Tracheal epithelial cell (primary cell): ENCODE data around the gene NELFE. TPM values are rescaled to one million over a fixed set of nuclear protein-coding genes. Genes with fewer than 3 reads are reported as not detected.

Experiments used
- total RNA-seq: library from RNA; depleted of rRNA; stranded (reverse); fragments of >200 nt; gene quantifications from 2 replicates; pipeline ENCODE4 v1.2.1, GENCODE V29; 2014

The NELFE gene, protein sequence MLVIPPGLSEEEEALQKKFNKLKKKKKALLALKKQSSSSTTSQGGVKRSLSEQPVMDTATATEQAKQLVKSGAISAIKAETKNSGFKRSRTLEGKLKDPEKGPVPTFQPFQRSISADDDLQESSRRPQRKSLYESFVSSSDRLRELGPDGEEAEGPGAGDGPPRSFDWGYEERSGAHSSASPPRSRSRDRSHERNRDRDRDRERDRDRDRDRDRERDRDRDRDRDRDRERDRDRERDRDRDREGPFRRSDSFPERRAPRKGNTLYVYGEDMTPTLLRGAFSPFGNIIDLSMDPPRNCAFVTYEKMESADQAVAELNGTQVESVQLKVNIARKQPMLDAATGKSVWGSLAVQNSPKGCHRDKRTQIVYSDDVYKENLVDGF
- 120 and 152 TPM in 2 replicates for total RNA-seq

DNA sequence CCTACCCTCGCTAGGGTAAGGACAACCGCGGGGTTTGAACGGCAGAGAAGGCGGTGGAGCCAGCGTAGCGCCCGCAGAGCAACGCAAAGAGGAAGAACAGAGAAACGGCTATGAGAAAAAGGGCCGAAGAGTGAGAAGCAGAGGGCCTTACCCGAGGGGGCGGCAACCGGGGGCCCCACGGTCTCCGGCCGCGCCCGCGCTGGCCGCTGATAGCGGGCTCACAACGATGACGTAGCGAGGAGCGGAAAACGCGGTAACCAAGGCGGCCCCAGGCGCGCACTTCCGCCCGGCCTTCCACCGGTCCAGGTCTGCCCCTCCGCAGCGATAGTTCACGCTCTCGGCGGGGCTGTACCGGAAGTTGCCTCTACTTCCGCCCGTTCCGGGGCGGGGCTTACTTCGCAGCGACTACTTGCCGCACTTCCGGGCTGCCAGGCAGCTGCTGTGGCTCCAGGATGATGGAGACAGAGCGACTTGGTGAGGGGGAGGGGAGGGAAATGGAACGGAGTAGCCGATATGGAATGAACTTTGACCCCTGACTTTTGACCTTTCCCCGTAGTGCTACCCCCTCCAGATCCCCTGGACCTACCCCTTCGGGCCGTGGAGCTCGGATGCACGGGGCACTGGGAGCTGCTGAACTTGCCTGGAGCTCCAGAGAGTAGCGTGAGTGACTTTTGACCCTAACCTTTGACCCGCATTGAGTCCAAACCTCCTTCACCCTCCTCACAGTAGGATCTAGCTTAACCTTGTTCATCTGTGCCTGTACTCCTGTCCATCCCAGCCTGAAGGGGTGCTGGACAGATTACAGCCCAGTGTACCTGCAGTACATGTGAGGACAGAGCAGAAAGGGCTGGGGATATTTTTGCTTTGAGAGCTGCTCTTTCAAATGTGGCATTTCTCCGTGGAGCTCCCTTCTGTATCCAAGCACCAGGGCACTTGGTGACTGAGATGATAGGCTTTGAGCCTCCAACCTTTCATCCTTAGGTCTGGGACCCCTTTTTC, at the start of gene NELFE, which contains the start of gene SKIC2:
TSS of gene NELFE (minus strand) at position 231 of the 999 bp plus-strand sequence. CDS start 525 bp downstream, outside the sequence.
TSS of gene SKIC2 (plus strand) at position 435 of the 999 bp plus-strand sequence. CDS start at position 453, 18 bp downstream.

DNA sequence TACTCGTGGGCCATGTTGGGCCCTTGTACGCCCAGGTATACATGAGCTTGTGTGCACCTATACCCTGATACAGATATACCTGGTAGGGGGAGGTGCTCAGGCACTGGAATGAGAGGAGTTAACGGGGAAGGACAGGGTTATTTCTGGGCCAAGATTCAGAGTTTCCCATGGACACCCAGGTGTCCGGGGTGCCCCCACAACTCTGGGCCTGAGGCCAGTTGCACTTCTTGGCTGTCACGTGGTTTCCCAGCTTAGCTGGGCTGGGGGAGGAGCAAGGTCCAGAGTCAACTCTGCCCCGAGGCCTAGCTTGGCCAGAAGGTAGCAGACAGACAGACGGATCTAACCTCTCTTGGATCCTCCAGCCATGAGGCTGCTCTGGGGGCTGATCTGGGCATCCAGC, 23.0 kb upstream of the NELFE start, which contains the start of gene C4A:
TSS of gene C4A (plus strand) at position 314 of the 400 bp plus-strand sequence. CDS start at position 365, 51 bp downstream.

DNA sequence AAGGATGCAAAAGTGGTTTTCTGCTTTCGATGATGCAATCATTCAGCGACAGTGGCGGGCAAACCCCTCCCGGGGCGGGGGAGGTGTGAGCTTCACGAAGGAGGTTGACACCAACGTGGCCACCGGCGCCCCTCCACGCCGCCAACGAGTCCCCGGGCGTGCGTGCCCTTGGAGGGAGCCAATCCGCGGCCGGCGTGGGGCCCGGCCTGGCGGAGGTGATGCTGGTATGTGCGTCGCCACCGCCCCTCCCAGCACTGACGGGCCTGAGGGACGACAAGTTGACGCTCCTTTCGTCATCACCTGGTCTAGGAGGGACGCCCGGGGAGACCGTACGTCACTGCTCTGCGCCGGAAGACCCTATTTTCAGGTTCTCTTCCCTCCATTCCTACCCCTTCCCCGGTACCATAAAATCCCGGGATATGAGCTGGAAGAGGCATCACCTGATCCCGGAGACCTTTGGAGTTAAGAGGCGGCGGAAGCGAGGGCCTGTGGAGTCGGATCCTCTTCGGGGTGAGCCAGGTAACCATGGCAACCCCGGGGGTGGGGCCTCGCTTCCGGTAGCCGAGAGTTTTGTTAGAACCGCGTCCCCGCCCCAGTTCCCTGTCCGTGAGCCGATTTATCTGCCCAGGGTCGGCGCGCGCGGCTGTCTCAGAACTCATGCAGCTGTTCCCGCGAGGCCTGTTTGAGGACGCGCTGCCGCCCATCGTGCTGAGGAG, 13.4 kb upstream of the NELFE start, which contains the start of gene DXO:
TSS of gene DXO (minus strand) at position 146 of the 716 bp plus-strand sequence. CDS start 463 bp downstream, outside the sequence.

DNA sequence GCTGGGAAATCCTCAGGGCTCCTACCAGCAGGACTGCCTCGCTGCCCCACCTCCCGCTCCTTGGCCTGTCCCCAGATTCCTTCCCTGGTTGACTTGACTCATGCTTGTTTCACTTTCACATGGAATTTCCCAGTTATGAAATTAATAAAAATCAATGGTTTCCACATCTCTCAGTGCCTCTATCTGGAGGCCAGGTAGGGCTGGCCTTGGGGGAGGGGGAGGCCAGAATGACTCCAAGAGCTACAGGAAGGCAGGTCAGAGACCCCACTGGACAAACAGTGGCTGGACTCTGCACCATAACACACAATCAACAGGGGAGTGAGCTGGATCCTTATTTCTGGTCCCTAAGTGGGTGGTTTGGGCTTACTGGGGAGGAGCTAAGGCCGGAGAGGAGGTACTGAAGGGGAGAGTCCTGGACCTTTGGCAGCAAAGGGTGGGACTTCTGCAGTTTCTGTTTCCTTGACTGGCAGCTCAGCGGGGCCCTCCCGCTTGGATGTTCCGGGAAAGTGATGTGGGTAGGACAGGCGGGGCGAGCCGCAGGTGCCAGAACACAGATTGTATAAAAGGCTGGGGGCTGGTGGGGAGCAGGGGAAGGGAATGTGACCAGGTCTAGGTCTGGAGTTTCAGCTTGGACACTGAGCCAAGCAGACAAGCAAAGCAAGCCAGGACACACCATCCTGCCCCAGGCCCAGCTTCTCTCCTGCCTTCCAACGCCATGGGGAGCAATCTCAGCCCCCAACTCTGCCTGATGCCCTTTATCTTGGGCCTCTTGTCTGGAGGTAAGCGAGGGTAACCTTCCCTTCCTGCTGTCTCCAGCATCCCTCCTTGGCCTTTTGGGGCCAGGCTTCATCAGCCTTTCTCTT, 13.0 kb downstream of the NELFE start, which contains the start of gene CFB:
TSS of gene CFB (plus strand) at position 589 of the 863 bp plus-strand sequence. CDS start at position 716, 127 bp downstream.

DNA sequence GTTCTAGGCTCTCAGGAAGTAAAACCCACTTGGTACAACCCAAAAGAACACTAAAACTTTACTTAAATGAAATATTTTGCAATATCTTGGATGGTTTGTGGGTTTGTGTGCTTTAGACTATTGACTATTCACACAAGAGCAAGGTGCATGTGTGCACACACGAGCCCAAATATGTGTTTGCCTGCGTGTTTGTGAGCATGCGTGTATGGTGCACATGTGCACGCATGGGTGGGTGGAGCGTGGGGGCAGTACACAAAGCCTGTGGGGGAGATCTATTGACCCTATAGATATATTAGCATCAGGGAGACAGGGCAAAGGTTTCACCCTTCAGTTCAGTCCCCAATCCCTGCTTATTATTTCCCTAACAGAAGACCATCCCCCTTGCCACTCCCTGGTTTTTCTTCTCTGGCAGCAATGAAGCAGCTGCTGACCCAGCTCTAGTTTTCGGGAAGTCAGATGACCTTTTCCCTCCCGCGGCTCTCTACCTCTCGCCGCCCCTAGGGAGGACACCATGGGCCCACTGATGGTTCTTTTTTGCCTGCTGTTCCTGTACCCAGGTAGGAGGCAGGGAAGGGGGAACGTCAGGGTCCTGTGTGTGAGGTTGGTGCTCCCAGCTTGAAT, 31.4 kb downstream of the NELFE start, which contains the start of gene C2:
TSS of gene C2 (plus strand) at position 476 of the 621 bp plus-strand sequence. CDS start at position 512, 36 bp downstream.

Other genes with a start within 250 kb of the NELFE start
- not detected in 2 replicates for gene LY6G6D, start 243.6 kb downstream of the NELFE start, total RNA-seq
- not detected in 2 replicates for gene LY6G6C, start 237.2 kb downstream of the NELFE start, total RNA-seq
- not detected in 2 replicates for gene MPIG6B, start 235.6 kb downstream of the NELFE start, total RNA-seq
- 11.5 and 45.8 TPM in 2 replicates for gene DDAH2, start 229.7 kb downstream of the NELFE start, total RNA-seq
- gene CLIC1, start 222.4 kb downstream of the NELFE start, total RNA-seq: 454 and 1,059 TPM in 2 replicates
- gene MSH5, start 219.0 kb downstream of the NELFE start, total RNA-seq: 4.3 and 5.8 TPM in 2 replicates
- gene SAPCD1, start 196.3 kb downstream of the NELFE start, total RNA-seq: not detected in 2 replicates
- gene VWA7, start 181.6 kb downstream of the NELFE start, total RNA-seq: 0.43 and 0.48 TPM in 2 replicates
- gene VARS1, start 163.2 kb downstream of the NELFE start, total RNA-seq: 61.0 and 64.8 TPM in 2 replicates
- gene LSM2, start 152.0 kb downstream of the NELFE start, total RNA-seq: 34.2 and 39.0 TPM in 2 replicates
- 0.64 and 0.72 TPM in 2 replicates for gene HSPA1L, start 143.7 kb downstream of the NELFE start, total RNA-seq
- 124 and 172 TPM in 2 replicates for gene HSPA1A, start 143.4 kb downstream of the NELFE start, total RNA-seq
- gene HSPA1B, start 131.2 kb downstream of the NELFE start, total RNA-seq: 268 TPM in 2 replicates
- gene NEU1, start 96.2 kb downstream of the NELFE start, total RNA-seq: 70.3 and 75.4 TPM in 2 replicates
- 3.8 and 8.2 TPM in 2 replicates for gene SLC44A4, start 80.0 kb downstream of the NELFE start, total RNA-seq
- 25.6 and 28.4 TPM in 2 replicates for gene EHMT2, start 61.3 kb downstream of the NELFE start, total RNA-seq
- 0.72 and 3.0 TPM in 2 replicates for gene ZBTB12, start 56.9 kb downstream of the NELFE start, total RNA-seq
- gene C2, start 31.3 kb downstream of the NELFE start, total RNA-seq: 0.96 and 2.1 TPM in 2 replicates
- 0.64 and 19.0 TPM in 2 replicates for gene CFB, start 12.9 kb downstream of the NELFE start, total RNA-seq
- 48.2 and 48.4 TPM in 2 replicates for gene SKIC2, start 204 bp upstream of the NELFE start, total RNA-seq
- 10.6 and 13.2 TPM in 2 replicates for gene DXO, start 13.2 kb upstream of the NELFE start, total RNA-seq
- gene C4A, start 23.1 kb upstream of the NELFE start, total RNA-seq: 1.4 and 2.8 TPM in 2 replicates
- gene C4B, start 55.8 kb upstream of the NELFE start, total RNA-seq: 1.2 and 2.3 TPM in 2 replicates
- 0.24 TPM in 1 of 2 replicates, not detected in the other for gene CYP21A2, start 79.4 kb upstream of the NELFE start, total RNA-seq
- gene TNXB, start 150.4 kb upstream of the NELFE start, total RNA-seq: 0.43 and 0.48 TPM in 2 replicates
- gene ATF6B, start 169.3 kb upstream of the NELFE start, total RNA-seq: 12.6 and 15.2 TPM in 2 replicates
- 4.3 and 7.0 TPM in 2 replicates for gene FKBPL, start 171.3 kb upstream of the NELFE start, total RNA-seq
- not detected in 2 replicates for gene PRRT1, start 193.0 kb upstream of the NELFE start, total RNA-seq
- gene PPT2, start 195.2 kb upstream of the NELFE start, total RNA-seq: 11.1 and 83.4 TPM in 2 replicates
- gene EGFL8, start 205.6 kb upstream of the NELFE start, total RNA-seq: 0.24 TPM in 1 of 2 replicates, not detected in the other
- 9.4 and 11.3 TPM in 2 replicates for gene AGPAT1, start 217.1 kb upstream of the NELFE start, total RNA-seq
- gene RNF5, start 219.4 kb upstream of the NELFE start, total RNA-seq: 33.2 and 39.8 TPM in 2 replicates
- 0.43 TPM in 1 of 2 replicates, not detected in the other for gene AGER, start 225.3 kb upstream of the NELFE start, total RNA-seq
- gene PBX2, start 231.2 kb upstream of the NELFE start, total RNA-seq: 32.6 and 36.4 TPM in 2 replicates
- gene GPSM3, start 233.7 kb upstream of the NELFE start, total RNA-seq: 0.64 and 1.7 TPM in 2 replicates